ENCODE data around the gene FCSK.

Gene FCSK

DNA sequence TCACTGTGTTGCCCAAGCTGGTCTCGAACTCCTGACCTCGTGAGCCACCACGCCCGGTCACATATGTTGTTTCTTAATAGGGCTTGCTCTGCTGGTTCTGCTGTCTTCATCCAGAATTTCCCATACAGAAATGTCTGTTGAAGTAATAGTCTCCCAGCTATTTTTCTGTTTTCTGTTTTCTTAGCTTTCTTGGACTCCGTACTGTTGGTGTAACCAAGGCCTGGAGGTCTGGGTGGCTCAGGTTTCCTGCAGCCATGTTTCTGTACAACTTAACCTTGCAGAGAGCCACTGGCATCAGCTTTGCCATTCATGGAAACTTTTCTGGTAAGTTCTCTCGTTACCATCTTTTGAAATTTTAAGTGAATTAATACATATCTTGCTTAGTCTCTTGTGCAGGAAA, 72.0 kb downstream of the FCSK start:
- H3K27me3 ChIP-seq (ENCODE audit: low read depth, low read length) = no peaks in the 10 kb centered on the region
- peak overlapping the region; percentile 1 for H3K4me3 ChIP-seq (ENCODE audit: low read length)
- H3K36me3 ChIP-seq (replicated peaks; ENCODE audit: low read depth, low read length) = peaks cover 39% of the 10 kb centered on the region
- peaks cover 92% of the 10 kb centered on the region for H3K79me2 ChIP-seq (ENCODE audit: low read length)
- no peak overlapping the region for H3K27ac ChIP-seq (ENCODE audit: low read length)
- H3K4me1 ChIP-seq (ENCODE audit: low read length) = peaks cover 32% of the 10 kb centered on the region
- peaks cover 57% of the 10 kb centered on the region for H4K20me1 ChIP-seq (ENCODE audit: insufficient read depth, low read length)
- TF ChIP-seq, protein P1, sequence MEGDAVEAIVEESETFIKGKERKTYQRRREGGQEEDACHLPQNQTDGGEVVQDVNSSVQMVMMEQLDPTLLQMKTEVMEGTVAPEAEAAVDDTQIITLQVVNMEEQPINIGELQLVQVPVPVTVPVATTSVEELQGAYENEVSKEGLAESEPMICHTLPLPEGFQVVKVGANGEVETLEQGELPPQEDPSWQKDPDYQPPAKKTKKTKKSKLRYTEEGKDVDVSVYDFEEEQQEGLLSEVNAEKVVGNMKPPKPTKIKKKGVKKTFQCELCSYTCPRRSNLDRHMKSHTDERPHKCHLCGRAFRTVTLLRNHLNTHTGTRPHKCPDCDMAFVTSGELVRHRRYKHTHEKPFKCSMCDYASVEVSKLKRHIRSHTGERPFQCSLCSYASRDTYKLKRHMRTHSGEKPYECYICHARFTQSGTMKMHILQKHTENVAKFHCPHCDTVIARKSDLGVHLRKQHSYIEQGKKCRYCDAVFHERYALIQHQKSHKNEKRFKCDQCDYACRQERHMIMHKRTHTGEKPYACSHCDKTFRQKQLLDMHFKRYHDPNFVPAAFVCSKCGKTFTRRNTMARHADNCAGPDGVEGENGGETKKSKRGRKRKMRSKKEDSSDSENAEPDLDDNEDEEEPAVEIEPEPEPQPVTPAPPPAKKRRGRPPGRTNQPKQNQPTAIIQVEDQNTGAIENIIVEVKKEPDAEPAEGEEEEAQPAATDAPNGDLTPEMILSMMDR (IDR thresholded peaks at IDR 0.05; ENCODE audit: low read depth, low read length) = no peak
- no peak for TF ChIP-seq EZH2phosphoT487 (IDR thresholded peaks at IDR 0.05; ENCODE audit: low read depth)
- H3K9me3 ChIP-seq (ENCODE audit: insufficient read depth, low read length) = no peaks in the 10 kb centered on the region
- no peak overlapping the region for H2AFZ ChIP-seq (ENCODE audit: low read depth, low read length)
- H3K9ac ChIP-seq (ENCODE audit: low read length) = 0 out of 2 replicates have a peak overlapping the region, but pooled peaks have one; percentile 18
- H3K4me2 ChIP-seq (ENCODE audit: low read length) = peak overlapping the region; percentile 57

DNA sequence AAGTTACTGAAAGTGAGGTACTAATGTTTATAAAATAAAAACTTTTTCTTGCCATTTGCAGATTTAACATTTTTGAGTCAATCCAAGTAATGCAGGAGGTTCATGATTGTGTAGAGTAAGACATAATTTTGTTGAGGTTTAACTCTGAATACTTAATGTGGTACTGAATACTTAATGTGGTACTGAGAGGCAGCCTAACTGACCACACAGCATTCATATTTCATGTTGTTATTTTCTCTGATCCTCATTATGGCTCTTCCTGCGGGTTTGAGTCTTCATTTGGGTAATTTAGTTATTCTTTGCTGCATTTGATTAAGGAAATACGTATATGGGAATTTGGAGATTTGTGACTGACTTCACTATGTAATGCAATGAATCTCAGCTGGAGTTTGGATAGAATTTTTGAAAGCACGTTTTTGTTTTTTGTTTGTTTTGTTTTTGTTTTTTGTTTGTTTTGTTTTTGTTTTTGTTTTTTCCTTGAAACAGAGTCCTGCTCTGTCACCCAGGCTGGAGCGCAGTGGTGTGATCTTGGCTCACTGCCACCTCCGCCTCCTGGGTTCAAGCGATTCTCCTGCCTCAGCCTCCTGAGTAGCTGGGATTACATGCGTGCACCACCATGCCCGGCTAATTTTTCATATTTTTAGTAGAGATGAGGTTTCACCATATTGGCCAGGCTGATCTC, 73.1 kb downstream of the FCSK start:
- H3K79me2 ChIP-seq (ENCODE audit: low read length) = peaks cover 96% of the 10 kb centered on the region
- no peak overlapping the region for H3K27ac ChIP-seq (ENCODE audit: low read length)
- no peaks in the 10 kb centered on the region for H3K27me3 ChIP-seq (ENCODE audit: low read depth, low read length)
- H3K4me3 ChIP-seq (ENCODE audit: low read length) = no peak overlapping the region
- H3K36me3 ChIP-seq (replicated peaks; ENCODE audit: low read depth, low read length) = peaks cover 46% of the 10 kb centered on the region
- H3K9me3 ChIP-seq (ENCODE audit: insufficient read depth, low read length) = no peaks in the 10 kb centered on the region
- peaks cover 63% of the 10 kb centered on the region for H4K20me1 ChIP-seq (ENCODE audit: insufficient read depth, low read length)
- H3K9ac ChIP-seq (ENCODE audit: low read length) = no peak overlapping the region
- peaks cover 27% of the 10 kb centered on the region for H3K4me1 ChIP-seq (ENCODE audit: low read length)
- H3K4me2 ChIP-seq (ENCODE audit: low read length) = peak overlapping the region; percentile 57
- TF ChIP-seq, protein P1 (IDR thresholded peaks at IDR 0.05; ENCODE audit: low read depth, low read length) = no peak
- no peak for TF ChIP-seq EZH2phosphoT487 (IDR thresholded peaks at IDR 0.05; ENCODE audit: low read depth)
- no peak overlapping the region for H2AFZ ChIP-seq (ENCODE audit: low read depth, low read length)

DNA sequence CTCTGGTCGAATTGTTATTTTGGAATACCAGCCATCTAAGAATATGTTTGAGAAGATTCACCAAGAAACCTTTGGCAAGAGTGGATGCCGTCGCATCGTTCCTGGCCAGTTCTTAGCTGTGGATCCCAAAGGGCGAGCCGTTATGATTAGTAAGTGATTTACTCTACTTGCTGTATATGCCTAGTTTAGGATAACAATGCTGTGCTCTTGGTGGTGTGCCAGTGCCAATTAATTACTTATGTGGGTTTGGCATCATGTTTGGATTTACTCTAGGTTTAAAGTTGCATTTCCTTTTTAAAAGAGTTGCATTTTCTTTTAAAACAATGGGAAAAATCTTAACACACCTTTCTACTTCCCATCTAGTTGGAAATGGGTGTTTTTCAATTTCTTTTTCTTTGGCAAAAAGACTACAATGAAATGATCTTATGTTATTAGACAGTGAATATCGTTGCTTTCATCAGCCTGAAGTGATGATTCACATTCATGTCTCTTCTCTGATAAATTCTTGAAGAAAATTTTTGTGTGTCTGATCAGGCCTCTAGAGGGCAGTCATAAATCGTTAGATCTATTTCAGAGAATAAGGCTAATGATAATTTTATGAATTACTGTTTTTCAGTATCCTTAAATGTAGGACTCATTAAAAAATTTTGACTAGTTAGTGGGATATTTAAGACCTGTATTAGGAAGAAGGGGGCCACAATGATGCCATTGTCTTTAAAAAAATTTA, 74.8 kb downstream of the FCSK start:
- no peak overlapping the region for H3K4me3 ChIP-seq (ENCODE audit: low read length)
- no peak overlapping the region for H3K27ac ChIP-seq (ENCODE audit: low read length)
- H2AFZ ChIP-seq (ENCODE audit: low read depth, low read length) = no peak overlapping the region
- no peak for TF ChIP-seq EZH2phosphoT487 (IDR thresholded peaks at IDR 0.05; ENCODE audit: low read depth)
- TF ChIP-seq, protein P1 (IDR thresholded peaks at IDR 0.05; ENCODE audit: low read depth, low read length) = peak; percentile 55
- peaks cover 25% of the 10 kb centered on the region for H3K4me1 ChIP-seq (ENCODE audit: low read length)
- no peaks in the 10 kb centered on the region for H3K9me3 ChIP-seq (ENCODE audit: insufficient read depth, low read length)
- H3K4me2 ChIP-seq (ENCODE audit: low read length) = no peak overlapping the region
- H3K36me3 ChIP-seq (replicated peaks; ENCODE audit: low read depth, low read length) = peaks cover 64% of the 10 kb centered on the region
- H3K9ac ChIP-seq (ENCODE audit: low read length) = no peak overlapping the region
- no peaks in the 10 kb centered on the region for H3K27me3 ChIP-seq (ENCODE audit: low read depth, low read length)
- H3K79me2 ChIP-seq (ENCODE audit: low read length) = peaks cover 99% of the 10 kb centered on the region
- peaks cover 81% of the 10 kb centered on the region for H4K20me1 ChIP-seq (ENCODE audit: insufficient read depth, low read length)

All from OCI-LY3 (cell line).